GM23338 (cell line): ENCODE measurements around the gene RBM12. TPM values are rescaled to one million over a fixed set of nuclear protein-coding genes. Genes with fewer than 3 reads are reported as not detected.

Experiments used
- ATAC-seq: fragments of 200-7000 bp; cut with Tn5 transposase; 3 replicates; pipeline ENCODE4 v1.9.1; 2020
- DNase-seq: peaks from one replicate; pipeline ENCODE4 v3.0.0-alpha.2; 2015; ENCODE audit warnings: low spot score
- H2AFZ ChIP-seq: fragments of 200-600 bp; sonication (generic); 2 replicates; pipeline ENCODE4 v1.8.0; 2016; ENCODE audit warnings: antibody characterized with exemption, mild to moderate bottlenecking, moderate library complexity
- H3F3A ChIP-seq: fragments of 200-600 bp; sonication (generic); replicated peaks from 2 replicates; pipeline ENCODE4 v1.8.0; 2017; ENCODE audit warnings: antibody characterized with exemption, mixed run types, low read depth
- H3K27ac ChIP-seq: fragments of 200-600 bp; sonication (generic); 2 replicates; pipeline ENCODE4 v1.6.1; 2016; ENCODE audit warnings: low read depth
- H3K27me3 ChIP-seq: fragments of 200-600 bp; sonication (generic); 2 replicates; pipeline ENCODE4 v1.8.0; 2016; ENCODE audit warnings: mild to moderate bottlenecking, mixed run types, moderate library complexity; ENCODE audit not compliant: insufficient read depth
- H3K36me3 ChIP-seq: fragments of 200-600 bp; sonication (generic); 2 replicates; pipeline ENCODE4 v1.8.0; 2016; ENCODE audit warnings: mild to moderate bottlenecking; ENCODE audit not compliant: insufficient read depth
- H3K4me1 ChIP-seq: fragments of 200-600 bp; sonication (generic); 2 replicates; pipeline ENCODE4 v1.8.0; 2016; ENCODE audit warnings: mild to moderate bottlenecking, moderate library complexity; ENCODE audit not compliant: insufficient read depth
- H3K4me2 ChIP-seq: fragments of 200-600 bp; sonication (generic); 2 replicates; pipeline ENCODE4 v1.7.1; 2017; ENCODE audit warnings: mixed run types
- H3K4me3 ChIP-seq: fragments of 200-600 bp; sonication (generic); 2 replicates; pipeline ENCODE4 v1.6.1; 2016; ENCODE audit warnings: mixed run types
- H3K79me2 ChIP-seq: fragments of 200-600 bp; sonication (generic); replicated peaks from 2 replicates; pipeline ENCODE4 v1.8.0; 2017; ENCODE audit warnings: mild to moderate bottlenecking; ENCODE audit not compliant: insufficient read depth
- H3K9me2 ChIP-seq: fragments of 200-600 bp; sonication (generic); 2 replicates; pipeline ENCODE4 v1.8.0; 2017; ENCODE audit not compliant: insufficient read depth
- H4K20me1 ChIP-seq: fragments of 200-600 bp; sonication (generic); replicated peaks from 2 replicates; pipeline ENCODE4 v1.8.0; 2017; ENCODE audit warnings: mild to moderate bottlenecking; ENCODE audit not compliant: insufficient read depth
- H3K27ac Mint-ChIP-seq: 2 replicates; pipeline ENCODE4 v1.8.0; 2020; ENCODE audit warnings: inconsistent platforms, mild to moderate bottlenecking, moderate library complexity, mixed read lengths
- H3K27me3 Mint-ChIP-seq: 3 replicates; pipeline ENCODE4 v1.8.0; 2022; ENCODE audit warnings: low read depth, mild to moderate bottlenecking, moderate library complexity, mixed read lengths, inconsistent platforms; ENCODE audit not compliant: insufficient read depth, poor library complexity
- H3K36me3 Mint-ChIP-seq: 3 replicates; pipeline ENCODE4 v1.8.0; 2021; ENCODE audit warnings: low read depth, mild to moderate bottlenecking, inconsistent platforms, moderate library complexity, mixed read lengths
- H3K4me1 Mint-ChIP-seq: 3 replicates; pipeline ENCODE4 v1.8.0; 2020; ENCODE audit warnings: mild to moderate bottlenecking, inconsistent platforms, mixed read lengths
- H3K4me3 Mint-ChIP-seq: 3 replicates; pipeline ENCODE4 v1.8.0; 2021; ENCODE audit warnings: moderate library complexity, mild to moderate bottlenecking, inconsistent platforms, mixed read lengths
- H3K9me3 Mint-ChIP-seq: 3 replicates; pipeline ENCODE4 v1.8.0; 2020; ENCODE audit warnings: moderate library complexity, mild to moderate bottlenecking, inconsistent platforms, mixed read lengths
- EZH2phosphoT487 ChIP-seq: fragments of 200-600 bp; sonication (generic); IDR thresholded peaks from one replicate; pipeline ENCODE4 v1.8.1; 2018; ENCODE audit warnings: antibody characterized with exemption; ENCODE audit not compliant: unreplicated experiment
- polyA plus RNA-seq: library from polyadenylated mRNA; unstranded; fragments of >200 nt; fragmentation: Nextera tagmentation; extraction: Ambion mirVana; gene quantifications from 2 replicates; pipeline ENCODE4 v1.2.1, GENCODE V29; 2016
- total RNA-seq: library from RNA; depleted of rRNA; stranded (reverse); fragments of >200 nt; shearing (Covaris generic); gene quantifications from 2 replicates; pipeline ENCODE4 v1.2.3, GENCODE V29; 2014
- TF ChIP-seq, protein P1 (sequence below), 2 experiments: fragments of 200-600 bp in 1 of 2; sonication (generic) in 1 of 2; conservative IDR thresholded peaks; 2 replicates each; pipeline versions ENCODE4 v1.5.1 to v1.6.1; 2016 to 2017; ENCODE audit warnings: antibody characterized with exemption in 2 of 2, low read depth in 2 of 2, mild to moderate bottlenecking in 2 of 2, moderate library complexity in 1 of 2

The RBM12 gene
- total and polyA plus RNA-seq, 2 experiments from 2014 or later, result 22.3 to 82.2 TPM

- TF ChIP-seq EZH2phosphoT487, result no peak
- Mint-ChIP-seq H3K36me3 (no peaks in the 10 kb centered on the region; the same call in 2 of the 3 replicates), H3K27me3 (peaks cover 40% of the 10 kb centered on the region), H3K27ac (no peak overlapping the region; the same call in 1 of the 2 replicates), H3K4me3 (peak overlapping the region; percentile 87), H3K4me1 (peaks cover 14% of the 10 kb centered on the region), H3K9me3 (no peaks in the 10 kb centered on the region)
- Histone ChIP-seq H4K20me1 (no peaks in the 10 kb centered on the region), H3K4me1 (peaks cover 21% of the 10 kb centered on the region), H3K27ac (no peak overlapping the region), H3K9me2 (no peaks in the 10 kb centered on the region), H3K4me3 (peak overlapping the region; percentile 84), H2AFZ (0 out of 2 replicates have a peak overlapping the region, but pooled peaks have one; percentile 47), H3K36me3 (no peaks in the 10 kb centered on the region), H3K27me3 (peaks cover 26% of the 10 kb centered on the region), H3K79me2 (no peaks in the 10 kb centered on the region), H3F3A (peaks cover 23% of the 10 kb centered on the region), H3K4me2 (peak overlapping the region; percentile 95)
- ATAC-seq, result no peak; the same call in 2 of the 3 replicates
- peak; percentile 47 for DNase-seq
These were observed 46.2 kb downstream of the RBM12 start for GRCh38 chr20:35618263-35619131.

DNA sequence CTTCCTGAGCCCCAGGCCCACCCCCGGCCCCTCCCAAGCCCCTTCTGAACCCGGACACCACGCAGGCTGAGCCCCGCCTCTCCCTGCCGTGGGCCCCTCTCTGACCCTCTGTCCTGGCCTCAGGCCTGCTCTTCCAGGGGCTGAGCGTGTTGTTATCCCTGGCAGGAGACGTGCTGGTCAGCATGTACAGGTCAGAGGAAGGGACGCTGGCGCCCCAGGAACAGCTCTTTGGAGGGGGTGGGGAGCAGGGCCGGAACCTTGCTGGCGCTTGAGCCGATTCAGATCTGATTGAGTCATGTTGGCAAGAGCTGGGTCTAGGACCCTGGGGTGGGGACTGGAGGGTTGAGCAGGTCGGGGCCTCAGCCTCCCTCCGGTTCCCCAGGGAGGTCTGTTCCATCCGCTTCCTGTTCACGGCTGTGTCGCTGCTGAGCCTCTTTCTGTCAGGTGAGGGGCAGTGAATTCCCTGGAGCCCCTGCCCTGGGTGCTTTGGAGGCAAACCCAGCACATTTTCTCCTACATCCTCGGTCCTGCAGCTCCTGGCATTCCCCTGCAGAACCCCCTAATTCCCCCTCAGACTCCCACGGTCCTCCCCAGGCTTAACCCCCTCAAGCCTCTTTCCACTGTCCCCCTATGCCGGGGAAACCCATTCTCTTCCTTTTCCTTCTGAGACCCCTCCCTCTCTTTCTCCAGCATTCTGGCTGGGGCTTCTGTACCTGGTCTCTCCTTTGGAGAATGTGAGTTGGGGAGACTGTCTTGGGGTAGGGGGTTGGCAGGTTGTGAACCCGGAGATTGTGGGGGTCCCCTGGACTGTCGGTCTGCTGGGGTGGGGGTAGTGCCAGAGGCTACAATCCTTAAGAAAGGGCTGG lies 47.1 kb downstream of the RBM12 start:
- H2AFZ ChIP-seq, result peak overlapping the region; percentile 52; the same call in 1 of the 2 replicates
- peak; percentile 38 for ATAC-seq
- no peak overlapping the region for H3K27ac ChIP-seq
- Mint-ChIP-seq H3K27me3 (peaks cover 41% of the 10 kb centered on the region), H3K4me3 (peak overlapping the region; percentile 87), H3K36me3 (no peaks in the 10 kb centered on the region; the same call in 2 of the 3 replicates), H3K9me3 (no peaks in the 10 kb centered on the region), H3K27ac (no peak overlapping the region; the same call in 1 of the 2 replicates), H3K4me1 (peaks cover 14% of the 10 kb centered on the region)
- H4K20me1 ChIP-seq, result no peaks in the 10 kb centered on the region
- H3K79me2 ChIP-seq, result no peaks in the 10 kb centered on the region
- TF ChIP-seq, protein P1, sequence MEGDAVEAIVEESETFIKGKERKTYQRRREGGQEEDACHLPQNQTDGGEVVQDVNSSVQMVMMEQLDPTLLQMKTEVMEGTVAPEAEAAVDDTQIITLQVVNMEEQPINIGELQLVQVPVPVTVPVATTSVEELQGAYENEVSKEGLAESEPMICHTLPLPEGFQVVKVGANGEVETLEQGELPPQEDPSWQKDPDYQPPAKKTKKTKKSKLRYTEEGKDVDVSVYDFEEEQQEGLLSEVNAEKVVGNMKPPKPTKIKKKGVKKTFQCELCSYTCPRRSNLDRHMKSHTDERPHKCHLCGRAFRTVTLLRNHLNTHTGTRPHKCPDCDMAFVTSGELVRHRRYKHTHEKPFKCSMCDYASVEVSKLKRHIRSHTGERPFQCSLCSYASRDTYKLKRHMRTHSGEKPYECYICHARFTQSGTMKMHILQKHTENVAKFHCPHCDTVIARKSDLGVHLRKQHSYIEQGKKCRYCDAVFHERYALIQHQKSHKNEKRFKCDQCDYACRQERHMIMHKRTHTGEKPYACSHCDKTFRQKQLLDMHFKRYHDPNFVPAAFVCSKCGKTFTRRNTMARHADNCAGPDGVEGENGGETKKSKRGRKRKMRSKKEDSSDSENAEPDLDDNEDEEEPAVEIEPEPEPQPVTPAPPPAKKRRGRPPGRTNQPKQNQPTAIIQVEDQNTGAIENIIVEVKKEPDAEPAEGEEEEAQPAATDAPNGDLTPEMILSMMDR (conservative IDR thresholded peaks at IDR 0.05; ENCODE audit: low read depth in 2 of 2), result peak; percentile 38 to 56
- TF ChIP-seq EZH2phosphoT487, result no peak
- no peaks in the 10 kb centered on the region for H3K36me3 ChIP-seq
- no peaks in the 10 kb centered on the region for H3K9me2 ChIP-seq
- peak overlapping the region; percentile 95 for H3K4me2 ChIP-seq
- peak; percentile 88 for DNase-seq
- H3K4me1 ChIP-seq, result peaks cover 21% of the 10 kb centered on the region
- H3K27me3 ChIP-seq, result peaks cover 26% of the 10 kb centered on the region
- peaks cover 23% of the 10 kb centered on the region for H3F3A ChIP-seq
- H3K4me3 ChIP-seq, result peak overlapping the region; percentile 84
